ENCODE measurements around the gene MRPS23.

DNA sequence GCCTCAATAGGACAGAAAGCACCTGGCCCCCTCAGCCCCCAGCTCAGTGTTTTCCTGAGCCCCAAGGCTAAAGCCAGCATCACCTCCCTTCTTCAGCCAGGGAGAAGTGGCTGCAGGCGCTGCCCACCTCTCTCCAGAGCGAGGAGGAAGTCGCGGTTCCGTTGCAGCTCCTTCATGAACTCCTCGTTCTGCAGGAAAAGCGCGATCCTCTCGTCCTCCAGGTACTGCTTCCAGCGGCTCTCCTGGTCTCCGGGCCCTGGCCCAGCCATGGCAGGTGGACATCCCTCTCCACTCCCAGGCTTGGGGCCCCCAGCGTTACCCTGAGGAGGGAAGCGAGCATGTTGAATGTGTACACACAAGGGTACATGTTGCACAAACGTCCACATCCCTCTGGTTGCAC, 22.7 kb upstream of the MRPS23 start:
- TF ChIP-seq CTCF (IDR thresholded peaks at IDR 0.05) (no peak), POLR2A (IDR thresholded peaks at IDR 0.05) (no peak)
